ENCODE measurements around the gene RETN. TPM values are rescaled to one million over a fixed set of nuclear protein-coding genes. Genes with fewer than 3 reads are reported as not detected.

RETN gene
- not detected in 2 replicates for total RNA-seq (2014; rRNA removed; shearing (Covaris generic))
- polyA plus RNA-seq (2016; fragmentation: Nextera tagmentation; extraction: Ambion mirVana) = not detected in 2 replicates

GRCh38 chr19:7668842-7669241 lies at the start of gene RETN:
TSS of gene RETN (plus strand) at chr19:7669049. CDS start at chr19:7669327, 278 bp downstream.
- Histone ChIP-seq H3F3A (ENCODE audit: insufficient read depth) (no peaks in the 10 kb centered on the region), H3K27ac (no peak within 1 kb of the TSS), H3K4me2 (ENCODE audit: unreplicated experiment) (no peak within 1 kb of the TSS), H3K4me1 (ENCODE audit: insufficient read depth) (no peaks in the 10 kb centered on the region), H4K20me1 (ENCODE audit: insufficient read depth) (no peaks in the 10 kb centered on the region), H3K9me2 (ENCODE audit: insufficient read depth) (no peaks in the 10 kb centered on the region), H3K36me3 (ENCODE audit: low read depth) (no peaks in the 10 kb centered on the region), H3K27me3 (replicated peaks; ENCODE audit: insufficient read depth) (peaks cover 6% of the 10 kb centered on the region), H3K79me2 (ENCODE audit: insufficient read depth) (no peaks in the 10 kb centered on the region), H2AFZ (no peak within 1 kb of the TSS), H3K9ac (no peak within 1 kb of the TSS), H3K9me3 (ENCODE audit: low read depth) (no peaks in the 10 kb centered on the region), H3K4me3 (no peak within 1 kb of the TSS)
- in situ Hi-C loops (cut with MboI) = no loop called here
- 58 to 59% methylated on average over 7 to 9 of the region's 9 CpGs for WGBS, 2 experiments (ENCODE audit: low coverage in 1 of 2, low lambda C conversion rate in 2 of 2, missing lambda C conversion rate in 2 of 2)
- TF ChIP-seq EZH2 (IDR thresholded peaks at IDR 0.05; ENCODE audit: insufficient read depth, poor library complexity, severe bottlenecking) (no peak), EZH2phosphoT487 (IDR thresholded peaks at IDR 0.05; ENCODE audit: insufficient read depth, low read depth) (no peak)
- DNase-seq = no peak

- in situ Hi-C loops (cut with MboI) = no loop called here
- 83 to 91% methylated on average over 28 to 46 of the region's 48 CpGs for WGBS, 2 experiments (ENCODE audit: low coverage in 1 of 2, low lambda C conversion rate in 2 of 2, missing lambda C conversion rate in 2 of 2)
- H3F3A ChIP-seq (ENCODE audit: insufficient read depth) = no peaks in the 10 kb centered on the region
Observed at GRCh38 chr19:7619671-7620441, 49.0 kb upstream of the RETN start.

GRCh38 chr19:7620442-7621412 lies 48.1 kb upstream of the RETN start:
- no peaks in the 10 kb centered on the region for H3K27me3 ChIP-seq (replicated peaks; ENCODE audit: insufficient read depth)
- H3K27ac ChIP-seq = no peak overlapping the region
- TF ChIP-seq EZH2 (IDR thresholded peaks at IDR 0.05; ENCODE audit: insufficient read depth, poor library complexity, severe bottlenecking) (no peak), EZH2phosphoT487 (IDR thresholded peaks at IDR 0.05; ENCODE audit: insufficient read depth, low read depth) (no peak)
- H3K4me3 ChIP-seq = no peak overlapping the region
- H4K20me1 ChIP-seq (ENCODE audit: insufficient read depth) = no peaks in the 10 kb centered on the region
- H3K36me3 ChIP-seq (ENCODE audit: low read depth) = no peaks in the 10 kb centered on the region
- WGBS, 2 experiments (ENCODE audit: low coverage in 1 of 2, low lambda C conversion rate in 2 of 2, missing lambda C conversion rate in 2 of 2) = 96 to 97% methylated on average over 38 to 53 of the region's 57 CpGs
- no peak for DNase-seq
- H3F3A ChIP-seq (ENCODE audit: insufficient read depth) = no peaks in the 10 kb centered on the region
- no peak overlapping the region for H3K9ac ChIP-seq
- H2AFZ ChIP-seq = no peak overlapping the region
- H3K4me1 ChIP-seq (ENCODE audit: insufficient read depth) = no peaks in the 10 kb centered on the region
- peaks cover 9% of the 10 kb centered on the region for H3K79me2 ChIP-seq (ENCODE audit: insufficient read depth)
- H3K9me2 ChIP-seq (ENCODE audit: insufficient read depth) = no peaks in the 10 kb centered on the region
- no peak overlapping the region for H3K4me2 ChIP-seq (ENCODE audit: unreplicated experiment)
- H3K9me3 ChIP-seq (ENCODE audit: low read depth) = no peaks in the 10 kb centered on the region
- in situ Hi-C loops (cut with MboI) = no loop called here

More at GRCh38 chr19:7619671-7620441, 49.0 kb upstream of the RETN start:
- Histone ChIP-seq H3K4me1 (ENCODE audit: insufficient read depth) (no peaks in the 10 kb centered on the region), H3K27me3 (replicated peaks; ENCODE audit: insufficient read depth) (no peaks in the 10 kb centered on the region), H3K9me2 (ENCODE audit: insufficient read depth) (no peaks in the 10 kb centered on the region), H3K79me2 (ENCODE audit: insufficient read depth) (peaks cover under 1% of the 10 kb centered on the region; the same call in 1 of the 2 replicates), H2AFZ (no peak overlapping the region), H3K27ac (no peak overlapping the region), H3K4me3 (no peak overlapping the region), H3K4me2 (ENCODE audit: unreplicated experiment) (no peak overlapping the region), H3K36me3 (ENCODE audit: low read depth) (no peaks in the 10 kb centered on the region), H3K9me3 (ENCODE audit: low read depth) (no peaks in the 10 kb centered on the region), H3K9ac (no peak overlapping the region), H4K20me1 (ENCODE audit: insufficient read depth) (no peaks in the 10 kb centered on the region)
- TF ChIP-seq EZH2 (IDR thresholded peaks at IDR 0.05; ENCODE audit: insufficient read depth, poor library complexity, severe bottlenecking) (no peak), EZH2phosphoT487 (IDR thresholded peaks at IDR 0.05; ENCODE audit: insufficient read depth, low read depth) (no peak)
- DNase-seq = no peak

GRCh38 chr19:7622933-7623685 lies 45.7 kb upstream of the RETN start:
- no peak overlapping the region for H2AFZ ChIP-seq
- no peaks in the 10 kb centered on the region for H3K36me3 ChIP-seq (ENCODE audit: low read depth)
- H4K20me1 ChIP-seq (ENCODE audit: insufficient read depth) = no peaks in the 10 kb centered on the region
- no peak overlapping the region for H3K27ac ChIP-seq
- TF ChIP-seq EZH2phosphoT487 (IDR thresholded peaks at IDR 0.05; ENCODE audit: insufficient read depth, low read depth) (no peak), EZH2 (IDR thresholded peaks at IDR 0.05; ENCODE audit: insufficient read depth, poor library complexity, severe bottlenecking) (no peak)
- no peaks in the 10 kb centered on the region for H3F3A ChIP-seq (ENCODE audit: insufficient read depth)
- 71 to 82% methylated on average over 10 to 16 of the region's 16 CpGs for WGBS, 2 experiments (ENCODE audit: low coverage in 1 of 2, low lambda C conversion rate in 2 of 2, missing lambda C conversion rate in 2 of 2)
- no peak overlapping the region for H3K4me2 ChIP-seq (ENCODE audit: unreplicated experiment)
- H3K9me2 ChIP-seq (ENCODE audit: insufficient read depth) = no peaks in the 10 kb centered on the region
- H3K9me3 ChIP-seq (ENCODE audit: low read depth) = no peaks in the 10 kb centered on the region
- peaks cover 33% of the 10 kb centered on the region for H3K79me2 ChIP-seq (ENCODE audit: insufficient read depth)
- peaks cover under 1% of the 10 kb centered on the region for H3K4me1 ChIP-seq (ENCODE audit: insufficient read depth)
- in situ Hi-C loops (cut with MboI) = no loop called here
- no peak overlapping the region for H3K9ac ChIP-seq
- DNase-seq = peak; percentile 36
- no peaks in the 10 kb centered on the region for H3K27me3 ChIP-seq (replicated peaks; ENCODE audit: insufficient read depth)
- H3K4me3 ChIP-seq = no peak overlapping the region
